Stomach (tissue), 9 donors: Measurements from ENCODE around the gene TMEM221. TPM values are rescaled to one million over a fixed set of nuclear protein-coding genes. Genes with fewer than 3 reads are reported as not detected.

Experiments used
- DNase-seq, 2 donors: peaks; one replicate each; pipeline versions ENCODE4 v3.0.0 to v3.0.0-alpha.2; 2013 to 2019
- H3K27ac ChIP-seq, 5 donors: fragments of 200-600 bp in 4 of 5; sonication (generic) in 4 of 5; one replicate each; pipeline ENCODE4 v1.5.1; 2013 to 2019; ENCODE audit warnings: mild to moderate bottlenecking in 1 of 5, moderate library complexity in 1 of 5
- H3K27me3 ChIP-seq, 3 donors: fragments of 200-600 bp; sonication (generic); one replicate each; pipeline ENCODE4 v1.5.1; 2017 to 2019; ENCODE audit warnings: mixed run types in 1 of 3
- H3K36me3 ChIP-seq, 4 donors: fragments of 200-600 bp; sonication (generic); 1 replicate in 3 of 4; 2 replicates in 1 of 4; pipeline ENCODE4 v1.5.1; 2016 to 2019
- H3K4me1 ChIP-seq, 4 donors: fragments of 200-600 bp; sonication (generic); one replicate each; pipeline ENCODE4 v1.5.1; 2016 to 2019
- H3K4me3 ChIP-seq, 4 donors: fragments of 200-600 bp; sonication (generic) in 3 of 4; one replicate each; pipeline ENCODE4 v1.5.1; 2016 to 2019; ENCODE audit warnings: mild to moderate bottlenecking in 1 of 4
- H3K9me3 ChIP-seq, 4 donors: fragments of 200-600 bp; sonication (generic); one replicate each; pipeline ENCODE4 v1.5.1; 2016 to 2019
- EP300 ChIP-seq: sonication (generic); formaldehyde crosslinking; IDR thresholded peaks from one replicate; pipeline ENCODE4 v1.6.1; 2017; ENCODE audit warnings: antibody characterized with exemption
- POLR2A ChIP-seq, 4 donors: fragments of 450-650 bp; IDR thresholded peaks; one replicate each; pipeline ENCODE4 v1.6.1; 2016; ENCODE audit warnings: antibody characterized with exemption in 4 of 4, control low read depth in 2 of 4, mild to moderate bottlenecking in 1 of 4, moderate library complexity in 1 of 4
- POLR2AphosphoS5 ChIP-seq, 3 donors: sonication (generic); formaldehyde crosslinking; IDR thresholded peaks; one replicate each; pipeline ENCODE4 v1.6.1; 2016; ENCODE audit warnings: antibody characterized with exemption in 3 of 3
- WGBS, 5 donors: extraction: QIAGEN DNeasy Blood & Tissue Kit in 3 of 5; methylation state at CpG; one replicate each; pipeline versions ENCODE4 v1.1.5 to v1.1.7; 2013 to 2018; 5-methylcytosine and 5-hydroxymethylcytosine counted together
- intact Hi-C: fragments of 100-400 bp; cut with DNase I; formaldehyde crosslinking; loops from one replicate; pipeline ENCODE4 v1.15.1; 2023; ENCODE audit warnings: low total_unique reads
- polyA plus RNA-seq, 3 donors: library from polyadenylated mRNA; stranded (reverse); fragments of 200-250 nt; gene quantifications; one replicate each; pipeline ENCODE4 v1.2.3, GENCODE V29; 2013
- total RNA-seq, 5 donors: library from RNA; depleted of rRNA; stranded (reverse); fragments of >200 nt; gene quantifications; one replicate each; pipeline versions ENCODE4 v1.1.0 to v1.2.3, GENCODE V29; 2014 to 2016
- TF ChIP-seq, protein P1 (sequence below), 7 experiments: fragments of 450-650 bp in 4 of 7; fragments of 200-600 bp in 3 of 7; sonication (generic) in 3 of 7; IDR thresholded peaks; one replicate each; pipeline ENCODE4 v1.5.1; 2016 to 2019; ENCODE audit warnings: antibody characterized with exemption in 7 of 7, control low read depth in 2 of 7, mild to moderate bottlenecking in 1 of 7
- donor health status: healthy with polysubstance abuse.
- donor health status: Bipolar disorder and iron deficiency.
- donor health status: healthy.

TMEM221 gene
- total and polyA plus RNA-seq, 8 donors: 0.20 TPM; not detected in 7

- Histone ChIP-seq H3K27ac (no peak overlapping the region), H3K36me3 (peaks cover 0 to 9% (median 3%) of the 10 kb centered on the region in 4 donors), H3K4me3 (no peak overlapping the region), H3K9me3 (peaks cover 0 to under 1% (median 0%) of the 10 kb centered on the region in 4 donors), H3K4me1 (no peaks in the 10 kb centered on the region), H3K27me3 (peaks cover 0 to 4% (median 0%) of the 10 kb centered on the region in 3 donors)
- TF ChIP-seq POLR2AphosphoS5 (IDR thresholded peaks at IDR 0.05) (no peak), EP300 (no peak), POLR2A (IDR thresholded peaks at IDR 0.05) (no peak)
- TF ChIP-seq, protein P1, sequence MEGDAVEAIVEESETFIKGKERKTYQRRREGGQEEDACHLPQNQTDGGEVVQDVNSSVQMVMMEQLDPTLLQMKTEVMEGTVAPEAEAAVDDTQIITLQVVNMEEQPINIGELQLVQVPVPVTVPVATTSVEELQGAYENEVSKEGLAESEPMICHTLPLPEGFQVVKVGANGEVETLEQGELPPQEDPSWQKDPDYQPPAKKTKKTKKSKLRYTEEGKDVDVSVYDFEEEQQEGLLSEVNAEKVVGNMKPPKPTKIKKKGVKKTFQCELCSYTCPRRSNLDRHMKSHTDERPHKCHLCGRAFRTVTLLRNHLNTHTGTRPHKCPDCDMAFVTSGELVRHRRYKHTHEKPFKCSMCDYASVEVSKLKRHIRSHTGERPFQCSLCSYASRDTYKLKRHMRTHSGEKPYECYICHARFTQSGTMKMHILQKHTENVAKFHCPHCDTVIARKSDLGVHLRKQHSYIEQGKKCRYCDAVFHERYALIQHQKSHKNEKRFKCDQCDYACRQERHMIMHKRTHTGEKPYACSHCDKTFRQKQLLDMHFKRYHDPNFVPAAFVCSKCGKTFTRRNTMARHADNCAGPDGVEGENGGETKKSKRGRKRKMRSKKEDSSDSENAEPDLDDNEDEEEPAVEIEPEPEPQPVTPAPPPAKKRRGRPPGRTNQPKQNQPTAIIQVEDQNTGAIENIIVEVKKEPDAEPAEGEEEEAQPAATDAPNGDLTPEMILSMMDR (IDR thresholded peaks at IDR 0.05): no peak
- DNase-seq: no peak
- 91 to 95% (median 95%) methylated on average over 13 to 25 of the region's 25 CpGs for WGBS, 5 donors
- intact Hi-C loops: no loop called here
Observed at GRCh38 chr19:17436094-17436873, 12.2 kb downstream of the TMEM221 start.

DNA sequence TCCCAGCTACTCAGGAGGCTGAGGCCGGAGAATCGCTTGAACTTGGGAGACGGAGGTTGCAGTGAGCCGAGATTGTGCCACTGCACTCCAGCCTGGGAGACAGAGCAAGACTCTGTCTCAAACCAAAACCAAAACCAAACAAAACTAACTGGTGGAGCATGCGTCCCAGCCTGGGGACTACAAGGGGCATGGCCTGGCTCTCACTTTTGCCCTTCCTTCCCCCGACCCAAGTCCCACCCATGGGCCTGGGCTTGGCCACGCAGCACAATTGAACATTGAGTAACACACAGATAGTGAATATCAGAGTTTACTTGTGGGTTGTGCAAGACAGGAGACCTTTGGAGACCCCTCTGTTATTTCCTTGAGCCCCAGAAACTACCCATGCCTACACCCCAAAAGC is 13.2 kb downstream of the TMEM221 start:
- WGBS, 5 donors: 71 to 84% (median 74%) methylated on average over 7 of the region's 7 CpGs

GRCh38 chr19:17431417-17431816 is 17.1 kb downstream of the TMEM221 start:
- Histone ChIP-seq H3K4me1 (no peaks in the 10 kb centered on the region), H3K36me3 (peaks cover 0 to 7% (median 3%) of the 10 kb centered on the region in 4 donors), H3K4me3 (no peak overlapping the region), H3K9me3 (no peaks in the 10 kb centered on the region), H3K27me3 (no peaks in the 10 kb centered on the region), H3K27ac (no peak overlapping the region)
- WGBS, 5 donors: 88 to 92% (median 90%) methylated on average over 7 of the region's 7 CpGs
- no peak for DNase-seq
- intact Hi-C loops: no loop called here
- TF ChIP-seq EP300 (no peak), POLR2A (IDR thresholded peaks at IDR 0.05) (no peak), POLR2AphosphoS5 (IDR thresholded peaks at IDR 0.05) (no peak)
- TF ChIP-seq, protein P1 (IDR thresholded peaks at IDR 0.05): no peak

More for the DNA sequence above, 13.2 kb downstream of the TMEM221 start:
- Histone ChIP-seq H3K27ac (no peak overlapping the region), H3K9me3 (no peaks in the 10 kb centered on the region), H3K4me1 (no peaks in the 10 kb centered on the region), H3K4me3 (no peak overlapping the region), H3K36me3 (peaks cover 0 to 9% (median 3%) of the 10 kb centered on the region in 4 donors), H3K27me3 (peaks cover 0 to 4% (median 0%) of the 10 kb centered on the region in 3 donors)
- no peak for DNase-seq
- intact Hi-C loops: no loop called here
- TF ChIP-seq EP300 (no peak), POLR2A (IDR thresholded peaks at IDR 0.05) (no peak), POLR2AphosphoS5 (IDR thresholded peaks at IDR 0.05) (no peak)
- TF ChIP-seq, protein P1 (IDR thresholded peaks at IDR 0.05): no peak

DNA sequence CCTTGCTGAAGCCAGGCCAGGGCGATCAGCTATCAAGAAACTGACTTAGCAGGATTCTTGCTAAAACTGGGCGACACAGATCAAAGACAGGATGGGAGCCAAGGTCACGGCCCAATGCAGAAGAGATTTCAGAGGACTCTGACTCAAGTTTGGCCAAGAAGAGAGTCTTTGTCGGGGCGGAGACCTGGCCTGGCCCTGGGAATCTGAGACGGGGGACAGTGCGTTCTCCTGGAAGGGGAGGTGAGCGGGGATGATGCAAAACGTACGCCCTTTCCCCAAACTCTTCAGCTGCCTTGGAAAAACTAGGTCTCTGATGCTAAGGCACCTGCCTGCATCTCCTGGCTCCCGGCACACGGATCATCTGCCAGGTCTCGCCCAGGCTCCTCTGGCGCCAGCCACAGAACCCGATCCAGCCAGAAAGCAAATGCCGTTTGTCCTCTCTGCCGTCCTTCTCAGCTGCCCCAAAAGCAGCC is 18.8 kb downstream of the TMEM221 start:
- intact Hi-C loops: no loop called here
- no peak for DNase-seq
- Histone ChIP-seq H3K4me1 (peaks cover 0 to 5% (median 2%) of the 10 kb centered on the region in 4 donors), H3K4me3 (no peak overlapping the region), H3K27ac (no peak overlapping the region), H3K36me3 (no peaks in the 10 kb centered on the region), H3K27me3 (no peaks in the 10 kb centered on the region), H3K9me3 (no peaks in the 10 kb centered on the region)
- WGBS, 5 donors: 60 to 77% (median 71%) methylated on average over 17 of the region's 17 CpGs
- TF ChIP-seq POLR2A (IDR thresholded peaks at IDR 0.05) (no peak), EP300 (no peak), POLR2AphosphoS5 (IDR thresholded peaks at IDR 0.05) (no peak)
- TF ChIP-seq, protein P1 (IDR thresholded peaks at IDR 0.05): no peak
